Choroid plexus epithelial cell (primary cell): ENCODE data around the gene SLC15A2.
A peak's percentile ranks its signal among the peaks of the same experiment; 100 is the strongest.

Source experiments
- DNase-seq: peaks from one replicate; pipeline ENCODE4 v3.0.0-alpha.2; 2010; ENCODE audit warnings: low read depth
- H3K4me3 ChIP-seq: 2 replicates; pipeline ENCODE4 v1.5.1; 2011; ENCODE audit warnings: low read depth, mild to moderate bottlenecking, control low read depth, low read length, moderate library complexity
- CTCF ChIP-seq: conservative IDR thresholded peaks from 2 replicates; pipeline ENCODE4 v1.5.1; 2011; ENCODE audit warnings: low read depth, mild to moderate bottlenecking, control low read depth, inconsistent platforms, low read length, moderate library complexity

The SLC15A2 gene

GRCh38 chr3:121870717-121871116 lies 23.5 kb upstream of the SLC15A2 start:
- H3K4me3 ChIP-seq, result no peak overlapping the region
- TF ChIP-seq CTCF, result no peak
- DNase-seq, result no peak

- DNase-seq, result no peak
- no peak for TF ChIP-seq CTCF
- no peak overlapping the region for H3K4me3 ChIP-seq
Measured at GRCh38 chr3:121871430-121871829, 22.8 kb upstream of the SLC15A2 start.

- no peak for DNase-seq
- H3K4me3 ChIP-seq, result no peak overlapping the region
- TF ChIP-seq CTCF, result no peak
Measured at GRCh38 chr3:121878411-121878810, 15.8 kb upstream of the SLC15A2 start.

GRCh38 chr3:121883507-121883906 lies 10.7 kb upstream of the SLC15A2 start:
- peak; percentile 68 for DNase-seq
- peak; percentile 56 for TF ChIP-seq CTCF

GRCh38 chr3:121885386-121885785 lies 8.8 kb upstream of the SLC15A2 start:
- peak; percentile 21 for DNase-seq
- no peak overlapping the region for H3K4me3 ChIP-seq
- no peak for TF ChIP-seq CTCF

More at GRCh38 chr3:121883507-121883906, 10.7 kb upstream of the SLC15A2 start:
- H3K4me3 ChIP-seq, result no peak overlapping the region

GRCh38 chr3:121895121-121895520 lies 920 bp downstream of the SLC15A2 start:
- no peak for TF ChIP-seq CTCF
- DNase-seq, result no peak
- H3K4me3 ChIP-seq, result no peak overlapping the region

- DNase-seq, result no peak
- TF ChIP-seq CTCF, result no peak
- no peak overlapping the region for H3K4me3 ChIP-seq
Measured at GRCh38 chr3:121895736-121896135, 1.5 kb downstream of the SLC15A2 start.
